ENCODE measurements around the gene ANKMY1.
A peak's percentile ranks its signal among the peaks of the same experiment; 100 is the strongest.

Gene ANKMY1

DNA sequence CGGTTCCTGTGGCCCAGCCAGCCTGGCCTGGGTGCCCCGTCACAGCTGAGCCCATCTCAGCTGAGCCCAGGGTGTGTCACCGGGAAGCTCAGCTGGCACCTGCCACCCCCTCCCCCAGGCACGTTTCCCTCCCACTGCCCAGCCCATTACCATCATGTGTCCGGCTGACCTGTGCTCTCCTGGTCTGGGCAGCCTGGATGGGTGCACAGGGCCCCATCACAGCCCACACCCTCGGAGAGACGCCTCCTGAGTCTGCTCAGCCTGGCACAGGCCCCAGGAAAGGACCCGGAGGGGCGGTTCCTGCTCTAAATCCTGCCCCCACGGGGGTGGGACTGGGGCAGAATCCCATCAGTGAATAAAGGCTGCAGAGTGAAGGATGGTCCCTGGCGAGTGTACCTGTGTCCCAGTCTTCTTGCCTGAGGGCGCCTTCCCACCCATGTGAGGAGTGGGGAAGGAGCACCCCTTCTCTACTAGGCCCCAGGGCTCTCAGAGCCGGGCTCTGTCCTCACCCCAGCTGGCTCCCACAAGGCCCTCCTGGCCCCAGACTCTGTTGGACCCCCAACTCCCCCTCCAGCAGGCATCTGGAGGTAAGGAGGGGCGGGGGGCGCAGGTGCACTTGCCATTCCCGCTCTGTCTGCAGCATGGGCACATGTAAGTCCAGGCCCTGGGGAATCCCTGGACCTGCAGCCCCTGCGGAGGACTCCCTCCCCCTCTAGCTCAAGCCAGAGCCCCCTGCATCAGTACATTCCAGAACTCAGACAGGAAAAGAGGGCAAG is 101.2 kb downstream of the ANKMY1 start:
- no peak for DNase-seq

DNA sequence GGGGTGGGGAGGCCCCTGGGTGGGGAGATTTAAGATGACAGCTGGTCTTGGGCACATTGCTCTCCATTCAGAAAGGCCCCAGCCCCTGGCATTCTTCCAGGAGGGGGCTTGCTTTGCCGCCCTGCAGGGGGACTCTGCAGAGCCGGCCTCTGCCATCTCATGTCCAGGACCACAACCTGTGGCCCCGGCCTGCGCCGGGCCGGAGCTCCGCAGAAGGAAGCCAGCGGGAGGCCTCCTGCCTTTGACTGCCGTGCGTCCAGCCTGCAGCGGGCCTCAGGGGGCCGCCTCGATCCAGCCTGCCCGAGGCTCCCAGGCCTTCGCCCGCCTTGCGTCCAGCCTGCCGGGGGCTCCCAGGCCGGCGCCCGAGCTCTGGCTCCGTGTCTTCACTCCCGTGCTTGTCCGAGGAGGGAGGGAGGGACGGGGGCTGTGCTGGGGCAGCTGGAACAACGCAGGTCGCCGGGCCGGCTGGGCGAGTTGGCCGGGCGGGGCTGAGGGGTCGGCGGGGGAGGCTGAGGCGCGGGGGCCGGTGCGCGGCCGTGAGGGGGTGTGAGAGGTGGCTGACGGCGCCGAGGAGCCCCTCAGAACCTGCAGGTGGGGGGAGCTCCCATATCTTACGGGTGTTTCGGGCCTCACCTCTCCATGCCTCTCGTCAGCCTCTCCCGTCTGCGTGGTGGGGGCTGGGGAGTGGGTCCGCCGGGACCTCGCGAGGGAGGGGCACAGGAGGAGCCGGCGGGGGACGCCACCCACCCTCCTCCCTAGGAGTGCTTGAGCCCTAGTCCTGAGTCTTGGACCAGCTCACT is 101.9 kb downstream of the ANKMY1 start:
- DNase-seq, result no peak

DNA sequence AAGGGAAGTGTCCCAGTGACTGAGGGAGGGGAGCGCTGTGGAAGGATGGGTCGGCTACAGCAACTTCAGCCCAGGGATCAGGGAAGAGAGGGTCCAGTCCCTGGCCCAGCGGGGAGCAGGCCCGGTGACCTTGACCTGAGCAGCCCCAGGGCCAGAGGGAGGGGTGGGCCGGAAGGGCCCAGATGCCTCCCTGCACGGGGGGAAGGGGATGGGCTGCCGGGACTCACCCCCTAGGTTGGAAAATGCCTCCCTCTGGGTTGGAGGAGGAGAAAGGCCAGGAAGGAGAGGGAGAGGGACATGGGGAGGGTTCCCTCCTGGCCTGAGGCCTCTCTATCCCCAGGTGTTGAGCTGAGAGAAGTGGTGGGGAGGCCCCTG is 102.5 kb downstream of the ANKMY1 start:
- no peak for DNase-seq

DNA sequence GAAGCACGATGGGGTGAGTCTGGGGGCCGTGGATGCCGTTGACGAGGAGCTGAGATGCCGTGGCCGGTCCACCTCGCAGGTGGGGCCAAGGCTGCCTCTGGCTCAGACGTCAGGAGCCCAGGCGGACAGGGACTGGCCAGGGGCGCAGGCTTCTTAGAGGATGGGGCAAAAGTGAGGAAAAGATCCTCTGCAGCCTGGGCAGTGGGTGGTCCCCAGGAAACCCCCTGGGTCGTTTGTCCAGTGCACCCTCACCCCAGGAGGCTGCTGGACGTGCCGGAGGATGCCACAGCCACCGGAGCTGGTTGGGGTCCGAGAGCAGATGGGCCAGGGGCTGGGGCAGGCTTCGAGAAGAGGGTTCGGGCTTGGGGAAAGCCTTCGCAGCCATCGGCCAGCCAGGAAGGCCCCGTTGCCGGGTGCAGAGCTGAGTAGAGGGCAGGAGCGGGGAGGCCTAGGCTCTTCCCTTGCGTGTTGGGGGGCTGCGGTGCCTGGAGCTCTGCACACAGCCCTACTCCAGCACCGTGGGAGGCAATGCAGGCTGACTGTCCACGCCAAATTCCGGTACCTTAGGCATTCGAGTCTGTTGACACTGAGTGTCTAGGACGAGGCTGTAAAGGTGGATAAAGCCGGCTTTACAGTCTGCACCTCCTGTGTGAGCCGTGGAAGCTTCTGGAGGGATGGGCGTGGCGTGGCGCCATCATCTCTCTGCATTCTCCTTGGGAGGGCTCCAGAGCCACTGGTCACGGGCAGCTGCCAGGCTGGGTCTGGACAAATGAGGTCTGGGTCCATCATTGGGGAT is 103.5 kb downstream of the ANKMY1 start:
- DNase-seq, result no peak

DNA sequence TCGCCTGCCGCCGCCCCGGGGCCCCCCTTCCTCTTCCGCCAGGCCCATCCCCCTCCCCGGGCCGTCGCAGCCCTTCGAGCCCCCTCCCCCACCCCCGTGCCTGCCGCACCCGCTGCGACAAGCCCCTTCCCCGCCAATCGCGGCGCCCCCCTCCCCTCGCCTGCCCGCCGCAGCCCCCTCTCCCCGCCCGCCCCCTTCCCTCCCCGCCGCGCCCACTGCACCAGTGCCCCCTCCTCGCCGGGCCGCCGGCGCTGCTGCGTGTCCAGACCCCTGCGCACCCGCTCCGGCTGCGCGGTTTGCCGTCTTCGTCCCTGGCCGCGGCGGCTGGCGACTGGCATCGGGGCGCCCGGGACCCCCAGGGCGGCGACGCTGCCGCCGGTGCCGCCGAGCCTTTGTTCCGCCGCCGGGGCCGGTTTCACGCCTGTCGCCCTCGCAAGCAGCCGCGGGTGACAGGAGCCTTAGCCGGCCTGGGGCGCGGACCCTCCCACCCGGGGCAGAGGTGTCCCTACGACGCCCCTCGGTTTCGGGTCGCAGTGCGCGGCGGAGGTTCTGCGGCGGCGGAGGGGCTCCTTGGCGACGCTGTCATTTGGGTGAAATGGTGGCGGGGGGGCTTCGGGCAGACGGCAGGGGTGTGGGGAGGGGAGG is 104.2 kb downstream of the ANKMY1 start:
- no peak for DNase-seq

DNA sequence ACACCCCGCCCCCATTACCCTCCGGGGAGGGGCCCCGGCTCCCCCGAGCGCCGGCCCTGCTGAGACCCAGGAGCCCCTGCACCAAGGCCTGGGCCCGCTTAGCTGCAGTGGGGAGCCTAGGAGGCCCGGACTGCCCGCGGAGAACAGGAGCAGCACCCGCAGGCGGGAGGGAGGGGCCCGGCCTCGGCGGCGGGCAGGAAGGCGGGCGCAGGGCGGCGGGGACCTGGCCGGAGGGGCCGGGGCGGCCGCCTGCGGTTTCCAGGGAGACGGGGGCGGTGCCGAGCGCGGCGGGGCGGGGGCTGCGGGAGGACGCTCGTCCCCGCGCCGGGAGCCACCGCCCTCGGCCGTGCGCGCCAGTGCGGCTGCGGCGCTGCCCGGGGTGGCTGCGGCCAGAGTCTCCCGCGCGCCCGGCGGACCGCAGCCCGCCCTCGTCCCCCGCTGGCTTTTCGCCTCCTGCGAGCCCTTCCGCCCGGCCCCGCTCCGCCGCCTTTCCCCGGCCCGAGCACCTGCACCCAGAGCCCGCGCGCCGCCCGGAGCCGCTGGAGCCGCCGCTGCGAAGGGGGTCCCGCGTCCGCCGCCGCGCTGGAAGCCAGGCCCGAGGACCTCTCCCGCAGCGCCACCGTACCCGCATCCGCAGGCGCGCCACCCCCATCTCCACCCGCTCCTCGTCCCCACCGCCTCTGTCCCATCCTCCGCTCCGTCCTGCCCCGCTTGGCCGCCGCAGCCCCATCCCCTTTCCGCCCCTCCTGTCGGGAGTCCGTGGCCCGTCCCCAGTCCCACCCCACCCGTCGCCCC is 105.1 kb downstream of the ANKMY1 start:
- DNase-seq, result peak; percentile 64

DNA sequence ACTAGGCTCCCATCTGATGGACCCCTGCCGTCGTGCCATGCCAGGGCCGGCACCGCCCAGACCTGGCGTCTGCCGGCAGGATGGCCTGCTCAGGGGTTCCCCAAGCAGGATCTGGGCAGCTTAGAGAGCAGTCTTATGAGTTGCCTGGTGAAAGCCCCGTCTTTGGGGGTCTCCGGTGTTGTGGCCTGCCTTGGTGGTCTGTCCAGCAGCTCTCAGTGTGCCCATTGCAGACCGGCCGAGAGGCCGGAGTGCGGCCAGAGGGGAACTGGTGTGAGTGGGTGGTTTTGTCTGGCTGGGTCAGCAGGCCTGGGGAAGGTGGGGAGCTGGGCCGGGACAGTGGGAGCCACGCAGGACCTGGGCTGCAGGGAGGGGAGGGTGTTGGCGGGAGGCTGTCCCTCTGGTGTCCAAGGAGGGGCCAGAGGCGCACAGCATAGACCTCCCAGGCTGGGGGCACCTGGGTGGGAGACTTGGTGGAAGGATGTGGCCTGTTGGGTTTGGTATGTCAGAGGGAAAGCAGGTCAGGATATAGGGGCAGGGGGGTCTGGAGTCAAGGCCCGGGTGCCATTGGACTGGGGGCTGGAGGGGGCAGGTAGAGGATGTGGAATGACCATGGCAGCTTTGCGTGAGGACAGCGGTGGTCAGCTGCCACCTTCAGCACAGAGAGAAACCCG is 105.9 kb downstream of the ANKMY1 start:
- no peak for DNase-seq

DNA sequence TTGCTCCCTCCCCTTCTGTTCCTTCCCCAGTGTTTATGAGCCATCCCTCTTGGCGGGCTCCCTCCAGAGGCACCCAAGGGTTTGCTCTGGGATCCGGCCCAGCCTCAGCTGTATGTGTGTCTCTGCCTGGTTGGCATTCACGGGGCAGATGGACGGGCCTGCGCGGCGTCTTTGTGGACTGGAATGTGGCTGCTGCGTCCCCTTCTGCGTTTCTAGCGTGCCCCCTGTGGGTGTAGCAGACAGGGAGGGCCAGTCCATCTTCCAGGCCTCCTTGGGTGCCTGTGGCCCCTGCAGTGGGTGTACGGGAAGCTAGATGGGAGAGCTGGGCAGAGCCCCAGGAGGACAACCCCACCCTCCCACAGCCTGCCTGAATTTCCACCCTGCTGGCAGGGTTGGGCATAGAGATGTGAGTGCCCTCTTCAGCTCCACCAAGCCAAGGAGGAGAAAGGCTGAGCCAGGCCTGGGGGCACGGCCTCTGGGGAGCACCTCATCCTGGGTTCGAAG is 106.6 kb downstream of the ANKMY1 start:
- no peak for DNase-seq

DNA sequence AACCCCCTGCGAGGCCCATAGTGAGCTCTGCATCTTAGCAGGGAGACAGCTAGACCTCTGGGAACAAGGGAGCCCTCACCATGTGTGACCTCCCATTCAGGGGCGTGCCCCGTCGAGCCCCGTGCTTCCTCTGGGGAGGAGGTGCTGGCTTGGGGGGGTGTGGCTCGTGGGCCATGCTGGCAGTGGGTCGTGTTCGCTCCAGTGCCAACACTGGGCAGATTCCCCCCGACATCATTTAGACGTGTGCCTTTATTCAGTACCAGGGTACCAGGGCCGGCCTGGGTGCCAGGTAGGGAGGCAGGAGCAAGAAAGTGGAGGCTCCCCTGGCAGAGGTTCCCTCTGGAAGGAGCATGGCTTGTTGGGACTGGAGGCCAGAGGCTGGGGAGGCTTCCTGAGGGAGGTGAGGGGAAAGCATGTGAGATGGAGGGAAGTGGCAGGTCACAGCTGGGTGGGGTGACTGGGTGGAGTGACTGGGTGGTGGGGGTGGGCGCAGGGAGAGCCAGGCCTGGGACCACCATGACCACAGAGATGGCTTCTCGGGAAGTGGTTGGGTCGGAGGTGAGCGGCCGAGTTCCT is 107.2 kb downstream of the ANKMY1 start:
- DNase-seq, result no peak

DNA sequence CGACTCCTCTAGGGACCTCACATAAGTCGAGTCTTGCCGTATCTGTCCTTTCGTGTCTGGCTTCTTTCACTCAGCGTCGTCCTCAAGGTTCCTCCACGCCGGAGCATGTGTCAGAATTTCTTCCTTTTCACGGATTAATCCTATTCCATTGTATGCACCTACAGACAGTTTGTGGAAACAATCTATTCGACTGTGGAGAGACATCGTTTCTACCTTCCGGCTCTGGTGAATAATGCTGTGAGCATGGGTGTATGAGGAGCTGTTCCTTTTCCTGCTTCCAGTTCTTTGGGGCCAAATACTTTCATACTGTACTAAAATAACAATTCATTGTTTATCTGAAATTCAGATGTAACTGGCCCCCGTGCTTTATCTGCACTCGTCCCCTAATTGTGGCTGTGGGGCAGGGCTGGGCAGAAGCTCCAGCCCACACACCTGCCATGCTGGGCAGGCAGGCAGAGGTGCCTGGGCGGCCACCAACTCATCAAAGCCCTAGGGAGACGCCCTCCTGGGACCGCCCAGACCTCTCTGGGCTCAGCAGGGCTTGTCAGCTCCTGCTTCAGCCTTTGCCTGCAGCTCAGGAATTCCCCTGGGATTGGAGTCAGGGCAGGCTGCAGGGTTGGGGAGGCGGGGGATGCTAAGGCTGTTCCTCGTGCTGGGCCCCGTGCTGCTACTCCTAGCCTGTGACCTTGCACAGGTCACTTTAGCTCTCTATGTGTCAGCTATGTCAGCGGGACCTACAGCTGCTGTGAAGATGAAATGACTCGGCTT is 107.8 kb downstream of the ANKMY1 start:
- peak; percentile 8 for DNase-seq

DNA sequence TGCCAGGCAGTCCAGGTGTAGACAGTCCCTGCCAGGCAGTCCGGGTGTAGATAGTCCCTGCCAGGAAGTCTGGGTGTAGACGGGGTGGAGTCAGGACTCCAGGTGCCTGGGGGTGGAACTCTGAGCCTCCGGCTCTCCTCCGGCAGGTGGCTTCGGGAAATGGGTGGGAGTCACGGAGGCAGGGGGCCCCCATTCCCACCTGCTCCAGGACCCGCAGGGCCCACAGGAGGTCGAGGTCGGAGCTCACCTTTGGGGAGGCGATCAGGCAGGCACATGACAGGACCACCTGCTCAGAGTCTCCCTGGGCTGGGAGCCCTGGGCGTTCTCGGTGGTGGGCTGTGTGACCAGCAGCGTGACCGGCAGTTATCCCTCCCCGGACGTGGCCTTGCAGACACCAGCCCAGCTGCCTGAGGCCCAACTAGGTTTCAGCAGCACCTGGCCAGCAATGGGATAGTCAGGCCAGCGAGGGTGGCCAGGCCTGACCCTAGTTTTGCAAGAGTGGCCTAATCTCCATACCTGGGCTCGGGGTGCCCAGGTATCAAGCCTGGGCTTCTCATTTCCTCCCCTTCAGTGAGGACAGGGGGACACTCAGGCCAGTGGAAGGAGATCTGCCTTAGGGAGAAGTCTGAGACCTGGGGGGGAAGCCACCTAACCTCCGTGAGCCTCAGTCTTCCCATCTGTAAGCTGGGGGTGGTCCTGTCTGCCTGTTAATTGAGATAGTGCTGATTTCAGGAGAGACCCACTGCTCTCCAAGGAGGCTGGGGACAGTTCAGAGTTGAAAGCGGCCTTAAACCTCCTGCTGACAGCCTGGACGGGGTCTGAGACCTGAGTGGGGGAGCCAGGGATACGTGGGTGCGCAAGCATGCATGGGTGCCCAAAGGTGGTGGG is 109.2 kb downstream of the ANKMY1 start:
- no peak for DNase-seq

DNA sequence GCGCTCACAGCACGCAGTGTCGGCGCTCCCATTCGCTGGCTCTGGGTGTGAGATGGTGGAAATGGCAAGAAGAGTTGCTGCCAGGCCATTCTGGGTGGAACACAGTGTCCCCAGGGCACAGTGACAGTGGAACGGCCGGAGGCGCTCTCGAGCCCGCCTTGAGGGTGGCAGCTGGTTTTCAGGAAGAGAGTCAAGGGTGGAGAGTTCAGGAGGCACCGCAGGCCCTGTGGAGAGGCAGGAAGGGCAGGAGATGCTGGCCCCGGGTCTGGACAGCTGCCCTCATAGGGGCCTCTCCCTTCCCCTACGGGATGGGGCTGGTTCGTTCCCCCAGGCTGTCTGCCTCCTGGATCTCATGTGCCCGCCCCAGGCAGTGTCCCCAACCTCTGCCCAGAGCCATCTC is 109.9 kb downstream of the ANKMY1 start:
- DNase-seq, result no peak

DNA sequence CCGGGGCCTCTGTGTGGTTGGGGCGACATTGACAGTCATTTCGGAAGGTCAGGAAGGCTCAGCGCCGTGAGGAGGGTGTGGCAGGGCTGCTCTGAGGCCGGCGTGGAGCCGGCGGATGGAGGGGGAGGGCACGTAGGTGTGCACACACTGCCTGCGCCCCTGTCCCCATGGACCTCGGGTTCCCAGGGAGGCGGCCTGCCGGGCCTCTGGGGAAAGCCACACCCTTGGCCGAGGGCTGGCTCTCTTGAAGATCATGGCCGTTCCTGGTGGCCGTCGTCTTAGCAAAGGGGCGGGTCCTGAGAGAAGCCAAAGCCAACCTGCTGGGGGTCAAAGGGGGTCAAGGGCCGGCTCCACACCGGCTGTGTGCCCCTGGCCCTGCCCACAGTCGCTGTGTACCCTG is 110.5 kb downstream of the ANKMY1 start:
- DNase-seq, result no peak

DNA sequence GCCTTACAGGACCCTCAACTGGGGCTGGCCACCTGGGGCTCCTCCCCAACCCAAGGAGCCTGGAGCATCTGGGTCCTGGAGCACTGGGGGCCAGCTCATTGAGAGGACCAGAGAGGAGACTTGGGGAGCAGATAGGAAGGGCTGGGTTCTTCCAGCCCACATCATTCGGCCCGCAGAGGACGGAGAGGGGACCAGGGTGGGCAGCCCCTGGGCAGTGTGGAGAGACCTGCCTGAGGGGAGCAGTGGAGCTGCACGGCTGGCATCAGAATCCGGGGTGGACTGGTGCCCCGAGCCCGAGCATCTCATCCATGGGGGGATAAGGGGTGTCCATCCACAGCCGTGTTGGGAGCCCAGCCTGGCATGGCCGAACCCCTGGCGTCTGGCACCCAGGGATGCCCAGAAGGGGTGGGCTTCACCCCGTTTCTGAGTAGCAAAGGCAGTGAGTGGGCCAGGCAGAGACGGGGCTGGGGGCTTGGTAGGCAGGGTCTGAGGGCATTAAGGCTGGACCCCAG is 111.1 kb downstream of the ANKMY1 start:
- DNase-seq, result no peak

DNA sequence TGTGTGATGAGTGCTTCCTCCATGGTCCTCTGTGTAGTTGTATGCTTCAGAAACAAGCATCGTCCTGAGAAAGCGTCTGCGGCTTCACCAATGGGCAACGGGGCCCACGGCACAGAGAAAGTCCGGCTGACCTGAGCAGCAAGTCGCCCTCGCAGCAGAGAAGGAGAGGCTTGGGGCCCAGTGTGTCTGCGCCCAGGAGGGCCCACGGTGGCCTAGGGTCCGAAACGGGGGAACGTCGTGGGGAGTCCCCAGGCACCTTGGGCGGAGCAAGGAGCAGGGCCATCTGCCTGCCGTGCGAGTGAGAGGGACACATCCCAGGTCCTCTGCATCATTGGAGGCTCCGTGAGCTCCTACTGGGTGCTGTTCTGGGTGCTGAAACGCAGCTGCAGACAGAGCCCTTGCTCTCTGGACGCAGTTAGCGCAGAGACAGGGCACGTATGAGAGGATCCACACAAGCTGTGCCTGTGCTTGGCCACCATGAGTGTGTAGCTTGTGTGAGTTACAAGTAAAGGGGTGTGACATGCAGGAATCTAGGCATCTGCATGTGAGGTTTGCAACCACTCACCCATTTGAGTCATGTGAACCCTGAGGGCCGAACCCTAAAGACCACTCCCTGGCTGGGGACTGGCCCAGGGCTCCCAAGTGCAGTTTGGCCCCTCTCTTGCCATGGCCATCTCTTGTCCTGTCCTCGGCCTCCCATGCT is 111.7 kb downstream of the ANKMY1 start:
- DNase-seq, result no peak

DNA sequence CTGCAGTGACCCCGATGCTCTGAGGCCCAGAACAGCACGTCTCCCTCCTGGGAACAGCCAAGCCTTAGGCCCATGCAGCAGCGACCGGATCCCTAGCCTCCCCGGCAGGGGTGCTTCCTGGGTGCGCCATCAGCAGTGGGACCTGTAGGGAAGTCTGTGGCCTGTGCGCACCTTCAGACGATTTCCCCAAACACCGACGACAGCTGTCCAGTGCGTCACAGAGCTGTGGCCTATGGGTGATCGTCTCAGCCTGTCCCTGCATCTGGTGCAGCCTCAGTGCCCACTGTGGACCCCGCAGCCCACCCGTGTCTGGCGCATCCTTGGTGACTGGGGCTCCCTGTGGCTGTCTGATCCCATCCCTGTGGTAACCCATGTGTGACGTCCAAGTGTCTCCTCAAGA is 113.3 kb downstream of the ANKMY1 start:
- DNase-seq, result no peak

DNA sequence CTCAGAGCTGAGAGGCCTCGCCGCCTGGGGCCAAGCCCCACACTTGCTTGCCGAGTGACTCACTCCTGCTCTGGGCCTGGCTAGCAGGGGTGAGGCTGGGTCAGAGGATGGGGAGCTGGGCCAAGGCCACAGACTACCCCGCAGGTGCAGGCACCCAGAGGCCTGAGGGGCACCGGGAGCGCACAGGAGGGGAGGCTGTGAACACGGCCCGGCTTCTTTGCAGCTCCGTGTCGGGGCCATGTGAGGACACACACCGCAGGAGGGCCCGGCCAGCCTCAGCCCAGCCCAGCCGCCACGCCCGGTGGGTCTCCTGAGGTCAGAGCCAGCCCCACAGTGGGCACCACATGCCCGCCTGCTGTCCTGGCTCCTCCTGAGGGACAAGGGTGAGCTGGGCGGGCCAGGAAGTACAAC is 113.9 kb downstream of the ANKMY1 start:
- no peak for DNase-seq
